GM19043 (cell line): ENCODE measurements around the gene BMP7.

Source experiments
- ATAC-seq: cut with Tn5 transposase; IDR thresholded peaks from one replicate; pipeline ENCODE4 v1.9.1; 2021; ENCODE audit warnings: low read depth; ENCODE audit not compliant: unreplicated experiment

Gene BMP7

DNA sequence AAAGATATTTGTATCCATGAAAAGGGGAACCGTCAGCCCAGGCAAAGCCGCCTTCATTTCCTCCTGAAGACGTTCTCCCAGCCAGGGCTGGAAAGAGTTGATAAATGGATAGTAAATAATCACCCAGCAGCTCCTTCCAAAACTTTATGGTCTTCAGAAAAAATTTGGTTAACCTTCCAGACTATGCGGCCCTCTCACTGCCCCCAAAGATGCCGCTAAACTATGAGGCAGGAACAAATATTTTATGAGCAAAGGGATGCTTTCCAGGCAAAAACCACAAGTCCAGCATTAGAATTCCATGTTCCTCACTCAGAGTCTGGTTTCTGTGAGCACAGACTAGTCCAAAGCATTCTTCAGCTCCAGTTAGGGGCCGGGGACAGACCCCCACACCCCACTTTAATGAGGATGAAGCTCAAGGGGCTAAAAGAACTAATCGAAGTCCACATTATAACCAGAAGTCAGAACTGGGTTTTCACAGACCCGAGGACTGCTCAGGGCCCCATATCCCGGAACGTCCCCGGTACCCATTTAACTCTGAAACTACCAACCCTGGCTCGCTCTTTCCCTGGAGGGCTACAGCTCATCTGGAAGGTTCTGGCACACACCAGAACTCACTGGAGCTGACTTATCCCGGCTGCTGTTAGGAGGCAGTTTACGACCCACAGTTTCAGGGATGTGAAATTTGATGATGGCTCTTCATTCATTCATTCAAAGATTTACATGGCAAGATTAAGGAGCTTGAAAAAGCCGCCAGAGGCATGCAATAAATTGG, 29.4 kb downstream of the BMP7 start:
- no peak for ATAC-seq

DNA sequence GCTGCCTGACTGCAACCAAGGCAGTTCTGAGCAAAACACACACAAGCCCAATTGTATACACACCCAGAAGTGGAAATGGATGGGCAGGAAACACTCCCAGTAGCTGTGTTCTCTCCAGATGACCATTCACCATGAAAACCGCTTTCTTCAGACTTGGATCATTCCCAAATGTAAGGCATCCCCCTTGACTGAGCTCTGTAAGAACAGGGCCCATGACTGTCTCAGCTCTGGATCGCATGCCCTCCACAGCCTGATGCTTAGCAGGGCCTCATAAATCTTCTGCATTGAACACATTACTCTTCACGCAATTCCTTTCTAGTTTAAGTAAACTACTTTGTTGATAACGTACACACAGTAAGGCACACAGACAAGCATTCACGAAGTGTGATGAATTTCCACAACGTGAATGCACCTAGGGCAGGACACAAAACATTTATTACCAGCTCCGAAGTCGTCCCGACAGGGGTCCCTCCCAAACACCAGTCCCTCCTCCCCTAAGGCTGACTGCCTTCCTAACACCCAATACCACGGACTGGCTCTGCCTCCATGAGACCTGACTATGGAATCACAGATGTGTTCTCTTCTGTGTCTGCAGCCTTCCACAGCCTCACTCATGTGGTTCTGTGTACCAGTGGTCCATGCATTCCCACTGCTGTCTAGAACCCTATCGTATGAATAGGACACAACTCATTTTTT, 31.7 kb downstream of the BMP7 start:
- ATAC-seq, result no peak

DNA sequence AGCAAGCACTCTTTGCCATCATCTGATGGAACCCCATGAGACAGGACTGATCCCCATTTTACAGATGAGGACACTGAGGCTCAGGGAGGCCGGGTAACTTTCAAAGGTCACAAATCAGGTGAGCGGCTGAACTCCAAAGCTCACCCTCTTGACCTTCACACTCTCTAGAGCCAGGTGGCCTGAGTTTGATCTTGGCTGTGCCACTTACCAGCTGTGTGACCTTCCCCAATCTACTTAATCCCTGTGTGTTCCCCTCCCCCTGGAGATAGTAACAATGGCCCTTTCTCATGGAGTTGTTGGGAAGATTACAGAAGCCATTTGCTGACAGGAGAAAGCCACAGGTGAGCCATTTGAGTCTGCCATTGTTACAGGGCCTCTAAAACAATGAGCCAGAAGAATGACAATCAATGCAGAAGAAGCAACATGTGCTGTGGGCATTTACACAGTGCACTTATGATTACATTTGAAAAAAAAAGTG, 34.5 kb downstream of the BMP7 start:
- ATAC-seq, result no peak

DNA sequence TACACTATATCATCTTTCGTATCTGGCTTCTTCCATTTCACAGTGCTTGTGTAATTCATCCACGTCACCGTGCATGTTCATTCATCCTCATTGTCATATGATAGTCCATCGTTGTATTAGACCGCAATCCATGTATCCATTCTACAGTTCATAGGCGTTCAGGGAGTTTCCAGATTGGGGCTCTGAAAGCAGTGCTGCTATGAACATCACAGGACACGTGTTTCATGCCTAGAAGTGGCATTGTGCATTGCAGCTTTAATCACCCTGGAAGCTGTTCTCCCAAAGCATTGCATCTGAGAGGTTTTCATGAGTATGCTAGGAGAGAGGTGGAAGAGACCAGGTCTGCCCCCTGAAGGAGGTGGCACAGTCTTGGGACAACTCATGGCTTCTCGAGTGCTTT, 35.3 kb downstream of the BMP7 start:
- no peak for ATAC-seq

DNA sequence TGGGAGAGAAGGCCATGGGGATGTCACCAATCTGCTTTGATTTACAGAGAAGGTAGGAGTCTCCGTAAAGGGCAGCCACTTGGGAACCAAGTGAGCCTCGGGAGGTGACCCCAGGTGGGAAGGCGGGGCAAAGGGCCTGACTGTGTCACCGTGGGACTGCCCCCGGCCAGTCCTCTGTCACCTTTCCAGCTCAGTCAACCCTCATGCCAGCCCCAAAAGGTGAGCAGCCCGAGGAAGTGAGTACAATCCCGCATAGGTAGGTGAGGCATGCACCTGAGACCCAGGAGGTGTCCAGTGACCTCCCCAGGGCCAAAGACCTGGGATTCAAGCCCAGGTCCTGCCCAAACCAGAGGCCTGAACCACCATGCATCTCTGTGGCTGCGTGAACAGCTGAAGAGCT, 36.2 kb downstream of the BMP7 start:
- no peak for ATAC-seq

DNA sequence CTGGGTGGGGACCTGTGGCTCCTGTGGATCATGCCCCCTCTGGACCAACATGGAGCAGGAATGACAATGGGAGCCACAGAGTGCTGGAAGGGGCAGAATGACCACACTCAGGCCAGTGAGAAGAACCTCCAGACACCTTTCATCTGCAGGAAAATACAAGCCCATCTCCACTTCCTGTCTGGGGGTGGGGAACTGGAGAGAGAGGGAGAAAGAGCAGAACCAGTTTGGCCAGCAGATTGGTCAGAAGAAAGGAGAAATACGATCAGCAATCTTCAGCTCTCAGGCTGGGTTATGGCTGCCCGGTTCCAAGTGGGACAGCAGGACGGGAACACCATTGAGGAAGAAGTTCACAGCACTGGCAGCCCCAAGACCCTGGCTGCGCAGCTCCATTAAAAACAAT, 37.0 kb downstream of the BMP7 start:
- ATAC-seq, result no peak

DNA sequence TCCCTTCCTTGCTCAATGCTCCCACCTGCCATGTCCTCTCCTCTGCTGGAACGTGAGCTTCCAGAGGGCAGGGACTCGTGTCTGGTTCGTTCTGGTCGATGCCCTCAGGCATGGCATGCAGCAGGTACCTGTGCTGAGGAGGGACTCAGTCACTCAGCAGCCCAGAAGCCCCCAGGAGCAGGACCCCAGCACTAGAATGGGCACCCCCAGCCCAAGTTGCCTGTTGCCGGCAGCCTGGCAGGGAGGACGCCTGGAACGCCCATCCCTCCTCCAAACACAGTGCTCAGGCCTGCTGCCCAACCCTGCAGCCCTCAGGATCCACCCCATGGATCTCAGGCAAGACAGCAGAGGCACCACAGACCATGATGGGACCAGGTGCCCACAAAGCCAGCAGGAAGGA, 40.6 kb downstream of the BMP7 start:
- no peak for ATAC-seq

DNA sequence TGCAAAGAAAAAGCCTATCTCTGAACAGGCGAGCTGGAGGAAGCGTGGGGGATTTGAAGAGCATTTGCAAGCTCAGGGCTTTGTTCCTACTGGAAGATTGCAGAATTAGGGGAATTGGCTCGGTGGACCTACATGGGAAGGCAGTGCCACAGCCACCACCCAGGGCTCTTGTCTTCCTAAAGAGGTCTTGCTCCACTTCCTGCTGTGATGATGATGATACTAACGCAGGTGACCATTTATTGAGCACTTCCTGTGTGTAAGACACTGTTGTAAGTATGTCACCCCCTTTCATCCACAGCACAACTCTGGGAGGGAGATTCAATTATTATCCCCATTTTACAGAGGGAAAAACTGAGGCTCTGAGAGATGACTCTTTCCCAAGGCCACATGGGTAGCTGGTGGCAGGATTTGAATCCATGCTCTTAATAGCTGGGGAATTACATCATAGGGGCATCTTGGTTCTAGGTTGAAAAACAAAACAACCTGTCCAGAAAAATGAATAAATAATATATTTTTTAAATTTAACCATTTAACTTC, 41.2 kb downstream of the BMP7 start:
- ATAC-seq, result no peak

DNA sequence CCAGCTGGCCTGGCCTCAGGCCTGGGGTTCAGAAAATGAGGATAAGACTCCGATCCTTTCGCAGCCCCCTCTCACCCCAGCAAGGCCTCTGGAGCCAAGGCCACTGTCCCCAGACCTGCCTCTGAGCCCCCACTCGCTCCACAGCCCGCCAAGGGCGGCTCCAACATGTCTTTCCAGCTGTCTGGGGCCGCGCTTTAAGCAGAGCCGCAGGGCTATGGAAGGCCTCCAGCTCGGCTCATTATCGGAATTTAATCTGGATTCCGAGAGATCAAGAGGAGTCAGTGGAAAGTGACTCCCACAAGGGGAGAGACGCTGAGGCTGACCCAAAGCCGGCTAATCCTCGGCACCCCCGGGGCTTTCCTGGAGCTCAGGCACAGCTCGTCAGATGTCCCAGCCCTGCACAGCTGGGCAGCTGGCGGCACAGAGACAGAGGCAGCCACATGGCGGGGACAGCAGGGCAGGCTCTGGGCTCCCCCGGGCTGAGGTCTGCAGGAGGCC, 41.8 kb downstream of the BMP7 start:
- ATAC-seq, result no peak

DNA sequence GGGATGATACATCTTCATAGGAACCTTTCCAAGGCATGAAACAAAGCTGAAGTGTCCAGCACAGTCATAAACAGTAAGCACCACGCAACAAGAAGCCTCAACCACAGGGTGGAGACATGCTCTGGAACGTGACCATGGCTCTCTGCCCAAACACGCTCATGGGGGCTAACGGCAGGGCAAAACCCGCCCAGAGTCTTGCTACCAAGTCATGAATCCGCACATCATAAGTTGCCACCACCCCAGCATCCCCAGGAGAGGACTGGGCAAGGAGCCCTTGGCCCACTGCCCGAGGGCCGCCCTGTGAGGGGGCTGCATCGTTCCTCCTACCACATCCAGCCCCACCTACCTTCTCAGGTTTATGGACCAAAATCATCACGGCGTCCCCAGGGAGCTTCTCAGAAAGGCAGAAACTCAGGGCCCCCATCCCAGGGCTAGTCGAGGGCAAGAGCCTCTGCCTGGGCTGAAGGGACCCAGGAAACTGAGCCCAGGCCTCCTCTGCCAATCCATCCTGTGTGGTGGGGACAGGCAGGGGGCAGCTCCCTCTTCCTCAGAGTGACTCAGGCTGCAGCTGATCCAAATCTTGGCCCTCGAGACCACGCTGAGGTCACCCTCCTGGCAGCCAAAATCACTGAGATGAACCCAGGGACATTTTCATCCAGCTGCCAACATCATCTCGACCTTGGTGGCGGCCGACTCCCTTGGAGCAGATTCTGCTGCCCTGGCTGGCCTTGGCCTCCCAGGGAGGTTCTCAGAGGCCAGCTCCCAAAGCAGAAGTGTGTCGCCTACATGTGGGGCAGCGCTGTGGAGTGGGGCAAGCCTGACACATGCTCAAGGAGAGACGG, 42.6 kb downstream of the BMP7 start:
- ATAC-seq, result no peak

DNA sequence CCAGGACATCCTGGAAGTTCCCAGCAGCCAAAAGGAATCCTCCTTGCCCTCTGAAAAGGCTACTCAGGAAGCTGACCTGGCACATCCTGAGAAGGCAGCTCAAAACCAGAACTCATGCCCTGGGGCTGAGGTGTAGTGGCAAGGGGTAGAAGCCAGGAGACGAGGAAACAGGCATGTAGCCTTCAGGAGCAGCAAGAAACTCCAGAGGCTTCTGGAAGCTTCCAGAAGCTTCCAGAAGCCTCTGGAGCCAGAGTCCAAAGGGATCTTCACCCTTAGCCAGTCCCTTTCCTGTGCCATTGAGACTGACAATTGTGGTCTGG, 43.9 kb downstream of the BMP7 start:
- ATAC-seq, result no peak

DNA sequence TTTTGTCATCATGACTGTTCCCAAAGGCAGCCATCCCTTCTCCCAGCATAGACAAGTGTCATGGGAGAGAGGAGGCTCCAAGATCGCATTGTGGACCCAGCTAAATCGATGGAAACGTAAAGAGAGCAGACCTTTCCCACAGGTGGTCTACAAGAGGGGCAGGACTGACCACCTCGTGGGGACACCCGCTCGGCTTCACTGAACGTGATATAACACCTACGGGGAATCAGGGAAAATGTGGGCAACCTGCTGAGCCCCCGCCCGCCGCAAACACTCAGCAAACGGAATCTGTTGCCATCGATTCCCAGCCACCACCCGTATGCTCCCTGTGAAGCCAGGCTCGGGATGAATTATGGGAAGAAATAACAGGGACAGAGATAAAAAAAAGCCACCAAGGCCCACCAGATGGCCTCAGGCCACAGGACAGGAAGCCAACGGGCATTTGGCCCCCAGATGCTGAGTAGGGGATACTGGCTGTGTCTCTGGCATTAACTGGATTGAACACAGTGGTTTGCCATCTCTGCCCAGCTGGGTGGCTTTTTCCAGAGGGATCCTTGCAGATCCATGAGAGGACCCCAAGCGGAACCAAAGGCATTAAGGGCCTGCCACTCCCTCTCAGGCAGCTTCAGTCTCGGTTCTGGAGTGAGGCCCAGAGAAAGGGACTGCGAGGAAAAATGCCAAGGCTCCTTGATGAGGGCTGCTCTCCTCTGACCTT, 44.4 kb downstream of the BMP7 start:
- no peak for ATAC-seq

DNA sequence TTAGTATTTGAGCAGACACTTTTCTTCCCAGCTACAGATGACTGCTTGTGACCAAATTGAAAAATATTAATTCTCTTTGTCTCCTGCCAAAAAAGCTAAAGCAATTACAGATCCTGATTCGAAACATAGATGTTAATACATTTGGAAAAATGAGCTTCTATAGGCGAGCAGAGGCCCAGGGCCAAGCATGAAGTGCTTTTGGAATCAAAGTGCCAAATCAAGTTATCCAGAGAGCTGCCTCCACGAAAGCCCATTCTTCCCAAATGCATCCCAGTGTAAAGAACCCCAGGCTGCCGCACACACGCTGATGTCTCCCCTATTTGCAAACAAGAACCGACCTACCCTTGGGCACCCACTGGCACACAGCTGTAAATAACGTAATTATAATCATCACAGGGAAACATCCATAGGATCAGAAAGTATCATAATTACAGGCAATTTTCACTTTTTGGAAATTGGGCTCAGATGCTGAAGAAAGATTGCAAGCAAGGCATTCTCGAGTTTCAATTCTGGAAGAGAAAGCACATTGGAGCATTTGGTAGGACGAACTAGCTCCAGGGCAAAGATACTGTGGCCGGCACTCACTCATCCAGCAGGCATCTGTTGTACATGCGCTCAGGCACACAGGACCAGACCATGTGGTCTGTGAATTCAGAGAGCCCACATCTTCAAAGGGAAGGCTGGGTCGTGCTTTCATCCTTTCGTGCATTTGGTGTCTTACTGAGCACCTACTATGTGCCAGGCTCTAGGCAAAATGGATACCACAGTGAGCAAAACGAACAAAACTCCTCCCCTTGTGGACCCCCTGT, 45.9 kb downstream of the BMP7 start:
- ATAC-seq, result no peak

DNA sequence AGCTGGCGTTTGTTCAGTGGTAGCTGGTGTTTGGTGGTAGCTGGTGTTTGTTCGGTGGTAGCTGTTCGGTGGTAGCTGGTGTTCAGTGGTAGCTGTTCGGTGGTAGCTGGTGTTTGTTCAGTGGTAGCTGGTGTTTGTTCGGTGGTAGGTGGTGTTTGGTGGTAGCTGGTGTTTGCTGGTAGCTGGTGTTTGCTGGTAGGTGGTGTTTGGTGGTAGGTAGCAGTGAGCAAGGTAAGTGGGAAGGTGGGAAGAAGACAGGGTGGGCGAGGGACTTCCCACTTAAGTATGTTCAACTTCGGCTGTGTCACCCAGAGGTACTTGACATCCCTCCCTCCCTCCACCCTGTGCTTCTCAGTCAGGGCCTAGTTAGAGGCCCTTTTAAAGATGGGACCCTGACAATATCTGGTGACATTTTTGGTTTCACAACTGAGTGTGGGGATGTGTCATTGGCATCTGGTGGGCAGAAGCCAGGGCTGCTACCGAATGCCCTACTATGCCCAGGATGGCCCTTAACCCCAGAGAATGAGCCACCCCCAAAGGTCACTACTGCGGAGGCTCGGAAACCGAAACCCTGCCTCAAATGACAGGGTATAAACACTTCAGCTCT, 47.3 kb downstream of the BMP7 start:
- no peak for ATAC-seq

DNA sequence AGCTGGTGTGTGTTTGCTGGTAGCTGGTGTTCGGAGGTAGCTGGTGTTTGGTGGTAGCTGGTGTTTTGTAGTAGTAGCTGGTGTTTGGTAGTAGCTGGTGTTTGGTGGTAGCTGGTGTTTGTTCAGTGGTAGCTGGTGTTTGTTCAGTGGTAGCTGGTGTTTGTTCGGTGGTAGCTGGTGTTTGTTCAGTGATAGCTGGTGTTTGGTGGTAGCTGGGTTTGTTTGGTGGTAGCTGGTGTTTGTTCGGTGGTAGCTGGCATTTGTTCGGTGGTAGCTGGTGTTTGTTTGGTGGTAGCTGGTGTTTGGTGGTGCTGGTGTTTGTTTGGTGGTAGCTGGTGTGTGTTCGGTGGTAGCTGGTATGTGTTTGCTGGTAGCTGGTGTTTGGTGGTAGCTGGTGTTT, 48.0 kb downstream of the BMP7 start:
- no peak for ATAC-seq

DNA sequence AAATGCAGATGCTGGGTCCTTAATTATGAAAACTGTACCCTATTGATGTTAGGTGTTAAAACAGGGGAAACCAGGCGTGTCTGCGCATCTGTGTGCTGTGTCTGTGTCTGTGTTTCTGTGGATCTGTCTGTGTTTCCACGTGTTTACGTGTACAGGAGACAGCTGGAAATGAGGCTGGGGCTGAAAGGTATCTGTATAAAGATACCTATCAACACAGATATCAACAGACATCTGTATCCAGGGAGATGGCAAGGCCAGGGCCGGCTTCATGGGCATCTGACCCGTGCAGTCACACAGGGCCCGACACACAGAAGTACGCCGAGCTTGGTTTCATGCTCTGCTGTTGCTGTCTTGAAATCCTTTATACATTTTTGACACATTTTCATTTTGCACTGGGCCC, 48.6 kb downstream of the BMP7 start:
- no peak for ATAC-seq

DNA sequence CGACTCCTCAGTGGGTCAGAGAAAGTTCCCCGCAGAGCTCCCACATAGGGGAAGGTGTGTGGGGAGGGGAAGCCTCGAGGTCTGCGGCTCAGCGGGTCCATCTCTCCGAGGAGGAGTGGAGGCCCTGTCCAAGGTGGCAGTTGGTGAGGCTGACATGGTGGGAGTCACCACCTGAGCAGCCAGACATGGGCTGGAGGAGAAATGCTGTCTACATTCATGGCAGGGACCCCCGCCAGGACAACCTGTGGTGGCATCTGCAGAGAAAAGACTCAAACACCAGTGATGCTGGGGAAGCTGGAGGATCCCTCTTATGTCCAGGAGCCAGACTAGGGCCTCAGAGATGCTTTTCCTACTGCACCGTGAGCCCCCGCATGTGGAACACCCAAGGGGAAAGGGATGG, 49.8 kb downstream of the BMP7 start:
- ATAC-seq, result no peak

DNA sequence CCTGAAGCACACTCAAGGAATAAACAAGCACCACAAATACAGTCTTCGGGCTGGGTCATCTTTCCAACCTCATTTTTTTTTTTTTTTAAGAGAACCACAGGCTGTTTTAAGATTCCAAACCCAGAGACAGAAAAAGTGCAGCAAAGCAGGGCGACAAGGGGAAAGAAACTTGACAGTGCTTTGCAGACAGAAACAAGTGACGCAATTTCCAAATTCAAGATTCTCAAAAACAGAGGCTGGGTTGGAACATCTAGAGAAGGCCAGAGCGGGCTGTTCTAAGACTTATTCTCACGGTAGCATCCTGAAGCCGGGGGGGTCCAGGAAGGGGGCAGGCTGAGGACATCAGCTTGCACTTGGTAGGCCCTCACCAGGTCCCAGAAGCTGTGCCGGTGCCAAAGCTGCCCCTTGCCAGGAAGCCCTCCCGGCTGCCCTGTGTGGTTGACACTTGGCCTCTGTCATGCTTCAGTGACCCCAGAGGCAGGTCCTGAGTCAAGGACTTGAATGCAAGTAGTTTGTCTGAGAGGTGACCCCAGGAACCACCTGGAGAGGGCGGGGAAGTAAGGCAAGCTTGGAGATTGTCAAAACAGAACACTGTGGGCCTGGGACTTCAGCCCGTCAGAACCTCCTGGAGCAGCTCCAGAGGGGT, 50.5 kb downstream of the BMP7 start:
- ATAC-seq, result no peak

DNA sequence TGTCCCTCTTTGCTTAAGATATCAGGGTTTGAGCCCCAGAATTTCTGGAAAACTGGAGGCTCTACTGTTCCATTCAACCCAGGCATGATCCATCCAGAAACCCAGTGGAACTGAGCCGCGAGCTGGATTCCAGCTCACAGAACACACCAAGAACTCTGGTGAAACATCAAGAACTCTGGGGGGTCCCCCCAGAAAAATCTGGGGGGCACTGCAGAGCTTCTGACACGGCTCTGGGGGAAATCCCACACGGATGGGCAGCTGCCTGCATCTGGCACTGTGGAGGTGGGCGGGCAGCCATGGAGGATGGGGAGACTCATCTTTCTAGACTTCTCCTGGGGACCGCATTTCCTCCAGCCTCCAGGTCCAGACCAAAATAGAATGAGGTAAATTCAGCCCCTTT, 51.0 kb downstream of the BMP7 start:
- ATAC-seq, result no peak
